HG03103 (cell line): ENCODE data around the gene MMAA.
"Not testable (repeated sequence)": the region's sequence is repeated elsewhere in the genome, so short reads cannot be mapped to it uniquely, and the experiment has no call there.

Experiments
- ATAC-seq: cut with Tn5 transposase; IDR thresholded peaks from one replicate; pipeline ENCODE4 v1.9.1; 2021; ENCODE audit warnings: low read depth; ENCODE audit not compliant: unreplicated experiment

MMAA gene

GRCh38 chr4:145626623-145626982, 7.4 kb downstream of the MMAA start:
- no peak for ATAC-seq

GRCh38 chr4:145635117-145635516, 15.9 kb downstream of the MMAA start:
- no peak for ATAC-seq

- no peak for ATAC-seq
These were observed 16.4 kb downstream of the MMAA start for GRCh38 chr4:145635630-145636029.

GRCh38 chr4:145639186-145639698, 20.1 kb downstream of the MMAA start:
- no peak for ATAC-seq

GRCh38 chr4:145640236-145640635, 21.1 kb downstream of the MMAA start:
- not testable (repeated sequence) for ATAC-seq

- ATAC-seq = no peak
These were observed 24.1 kb downstream of the MMAA start for GRCh38 chr4:145643295-145643694.

GRCh38 chr4:145644699-145645098, 25.5 kb downstream of the MMAA start:
- no peak for ATAC-seq

GRCh38 chr4:145656156-145656555, 37.0 kb downstream of the MMAA start:
- no peak for ATAC-seq

- ATAC-seq = no peak
These were observed 40.9 kb downstream of the MMAA start for GRCh38 chr4:145660064-145660463.

GRCh38 chr4:145663194-145663593, 44.0 kb downstream of the MMAA start:
- ATAC-seq = no peak

GRCh38 chr4:145665773-145666172, 46.6 kb downstream of the MMAA start:
- ATAC-seq = no peak

GRCh38 chr4:145670422-145670821, 51.2 kb downstream of the MMAA start:
- no peak for ATAC-seq

- ATAC-seq = no peak
These were observed 60.3 kb downstream of the MMAA start for GRCh38 chr4:145679520-145679919.

GRCh38 chr4:145679991-145680455, 60.8 kb downstream of the MMAA start, which contains the start of gene C4orf51:
Gene C4orf51 (plus strand): TSS chr4:145680146. CDS start chr4:145680204, 58 bp downstream.
- ATAC-seq = no peak

- ATAC-seq = no peak
These were observed 61.7 kb downstream of the MMAA start for GRCh38 chr4:145680902-145681301.

GRCh38 chr4:145681518-145681917, 62.3 kb downstream of the MMAA start:
- ATAC-seq = no peak

- ATAC-seq = no peak
These were observed 62.8 kb downstream of the MMAA start for GRCh38 chr4:145681956-145682355.

- no peak for ATAC-seq
These were observed 67.8 kb downstream of the MMAA start for GRCh38 chr4:145686991-145687390.

GRCh38 chr4:145690610-145691009, 71.4 kb downstream of the MMAA start:
- no peak for ATAC-seq

- not testable (repeated sequence) for ATAC-seq
These were observed 72.2 kb downstream of the MMAA start for GRCh38 chr4:145691416-145691815.

GRCh38 chr4:145694929-145695328, 75.7 kb downstream of the MMAA start:
- ATAC-seq = no peak

- ATAC-seq = no peak
These were observed 78.1 kb downstream of the MMAA start for GRCh38 chr4:145697332-145697731.

GRCh38 chr4:145698507-145698906, 79.3 kb downstream of the MMAA start:
- ATAC-seq = no peak
